Aorta (tissue), 5 donors: ENCODE measurements around the gene KIT. TPM values are rescaled to one million over a fixed set of nuclear protein-coding genes. Genes with fewer than 3 reads are reported as not detected.

Source experiments
- ATAC-seq: fragments of 200-7000 bp; cut with Tn5 transposase; one replicate; pipeline ENCODE4 v1.9.1; 2022; ENCODE audit warnings: moderate library complexity; ENCODE audit not compliant: low FRiP score
- DNase-seq, 2 donors: peaks; one replicate each; pipeline ENCODE4 v3.0.0-alpha.2; 2020
- H3K27ac ChIP-seq, 2 donors: one replicate each; pipeline ENCODE4 v1.5.1; 2013; ENCODE audit warnings: low read length in 2 of 2, mild to moderate bottlenecking in 2 of 2, moderate library complexity in 2 of 2, control low read depth in 1 of 2, inconsistent platforms in 1 of 2, low read depth in 1 of 2
- H3K27me3 ChIP-seq, 2 donors: one replicate each; pipeline ENCODE4 v1.6.1; 2013; ENCODE audit warnings: control low read depth in 1 of 2, low read length in 1 of 2, mild to moderate bottlenecking in 1 of 2, moderate library complexity in 1 of 2; ENCODE audit not compliant: insufficient read depth in 2 of 2, control insufficient read depth in 1 of 2
- H3K36me3 ChIP-seq, 2 donors: one replicate each; pipeline ENCODE4 v1.6.1; 2013; ENCODE audit warnings: control low read depth in 1 of 2, low read length in 1 of 2, mild to moderate bottlenecking in 1 of 2; ENCODE audit not compliant: insufficient read depth in 2 of 2, control insufficient read depth in 1 of 2
- H3K4me1 ChIP-seq, 2 donors: one replicate each; pipeline ENCODE4 v1.6.1; 2013; ENCODE audit warnings: low read length in 2 of 2, control low read depth in 1 of 2, mild to moderate bottlenecking in 1 of 2, moderate library complexity in 1 of 2; ENCODE audit not compliant: insufficient read depth in 2 of 2, control insufficient read depth in 1 of 2
- H3K4me3 ChIP-seq, 2 donors: one replicate each; pipeline ENCODE4 v1.5.1; 2013; ENCODE audit warnings: low read length in 2 of 2, control low read depth in 1 of 2, mild to moderate bottlenecking in 1 of 2
- H3K9me3 ChIP-seq: one replicate; pipeline ENCODE4 v1.6.1; 2013; ENCODE audit warnings: mild to moderate bottlenecking, low read length; ENCODE audit not compliant: control insufficient read depth
- WGBS, 2 donors: extraction: QIAGEN DNeasy Blood & Tissue Kit; methylation state at CpG; one replicate each; pipeline ENCODE4 v1.1.7; 2013; 5-methylcytosine and 5-hydroxymethylcytosine counted together
- intact Hi-C, 2 donors: fragments of 100-400 bp; cut with DNase I; formaldehyde crosslinking; loops; one replicate each; pipeline versions ENCODE4 v1.14.2 to v1.15.0; 2022
- polyA plus RNA-seq, 2 donors: library from polyadenylated mRNA; stranded (reverse); fragments of 200-250 nt; gene quantifications; one replicate each; pipeline ENCODE4 v1.2.3, GENCODE V29; 2013
- total RNA-seq, 2 donors: library from RNA; stranded (reverse); fragmentation: NEBNext Ultra II Directional; extraction: Animal tissue kit (Norgen Biotek cat#: 25700); gene quantifications; one replicate each; pipeline ENCODE4 v1.2.1, GENCODE V29; 2021
- donor health status: healthy with polysubstance abuse.
- donor health status: Bipolar disorder and iron deficiency.
- donor health status: DM: no; HTN: no; CAD: no.
- donor health status: DM: no; HTN: no; CAD: no.
- donor health status: DM: yes; HTN: yes; CAD: no.

KIT gene
- total and polyA plus RNA-seq, 4 donors: 0.56 to 18.7 (median 5.3) TPM

GRCh38 chr4:54719378-54719777, 61.6 kb downstream of the KIT start:
- WGBS, 2 donors: 79 to 85% methylated on average over 3 of the region's 3 CpGs
- ATAC-seq (no peak), DNase-seq (no peak)
- no peak overlapping the region for H3K27ac ChIP-seq
- H3K36me3 ChIP-seq: no peaks in the 10 kb centered on the region
- intact Hi-C loops: no loop called here
- H3K27me3 ChIP-seq: no peaks in the 10 kb centered on the region
- no peaks in the 10 kb centered on the region for H3K9me3 ChIP-seq
- H3K4me3 ChIP-seq: no peak overlapping the region
- no peaks in the 10 kb centered on the region for H3K4me1 ChIP-seq

DNA sequence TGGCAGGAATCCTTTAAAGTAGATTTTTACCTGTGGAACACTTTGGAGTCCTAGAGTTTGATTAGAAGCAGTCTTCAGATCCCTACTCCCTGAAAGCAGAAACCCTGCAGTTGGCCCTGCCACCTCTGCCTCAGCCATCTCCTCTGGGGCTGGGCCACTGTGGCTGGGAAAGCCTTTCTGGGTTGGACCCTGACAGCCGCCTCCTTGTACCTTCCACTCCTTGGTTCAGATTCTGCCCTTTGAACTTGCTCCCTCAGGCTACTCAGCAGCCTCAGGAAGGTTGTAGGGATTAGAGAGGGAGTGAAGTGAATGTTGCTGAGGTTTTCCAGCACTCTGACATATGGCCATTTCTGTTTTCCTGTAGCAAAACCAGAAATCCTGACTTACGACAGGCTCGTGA, 65.5 kb downstream of the KIT start:
- Histone ChIP-seq H3K9me3 (no peaks in the 10 kb centered on the region), H3K4me1 (no peaks in the 10 kb centered on the region), H3K27ac (no peak overlapping the region), H3K36me3 (no peaks in the 10 kb centered on the region), H3K27me3 (no peaks in the 10 kb centered on the region), H3K4me3 (no peak overlapping the region)
- 59 to 63% methylated on average over 3 of the region's 3 CpGs for WGBS, 2 donors
- ATAC-seq: no peak
- intact Hi-C loops: no loop called here
- DNase-seq: no peak

DNA sequence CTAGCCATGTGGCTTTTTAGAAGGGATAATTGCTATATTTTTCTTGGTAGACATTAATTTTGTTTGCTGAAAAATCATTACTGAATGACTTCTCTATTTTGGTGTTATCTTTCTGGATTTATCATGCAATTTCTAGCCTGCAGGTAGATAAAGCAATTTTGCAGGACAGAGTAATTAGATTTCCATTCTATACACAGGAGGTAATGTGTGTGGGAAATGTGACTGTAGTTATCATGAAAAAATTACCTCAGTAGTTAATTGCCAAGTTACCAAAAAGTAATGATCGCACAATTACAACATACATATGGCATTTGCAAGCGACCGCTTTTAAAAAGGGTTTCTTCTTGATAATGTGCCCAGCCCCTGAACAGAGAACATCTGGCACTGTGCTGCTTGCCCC, 66.1 kb downstream of the KIT start:
- Histone ChIP-seq H3K9me3 (no peaks in the 10 kb centered on the region), H3K4me1 (no peaks in the 10 kb centered on the region), H3K36me3 (no peaks in the 10 kb centered on the region), H3K27me3 (no peaks in the 10 kb centered on the region), H3K27ac (no peak overlapping the region), H3K4me3 (no peak overlapping the region)
- ATAC-seq: no peak
- intact Hi-C loops: no loop called here
- no peak for DNase-seq
- 87 to 93% methylated on average over 3 of the region's 3 CpGs for WGBS, 2 donors

DNA sequence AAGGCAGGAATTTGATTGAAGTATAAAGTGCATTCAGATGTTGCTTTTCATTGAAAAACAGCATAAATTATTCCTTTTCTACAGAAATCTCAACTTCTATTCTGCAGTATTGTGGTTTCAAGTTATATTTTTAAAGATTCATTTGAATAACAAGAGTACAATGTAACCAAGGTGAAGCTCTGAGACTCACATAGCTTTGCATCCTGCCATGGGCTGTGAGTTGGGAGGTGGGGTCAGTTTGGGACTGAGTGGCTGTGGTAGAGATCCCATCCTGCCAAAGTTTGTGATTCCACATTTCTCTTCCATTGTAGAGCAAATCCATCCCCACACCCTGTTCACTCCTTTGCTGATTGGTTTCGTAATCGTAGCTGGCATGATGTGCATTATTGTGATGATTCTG, 69.2 kb downstream of the KIT start:
- Histone ChIP-seq H3K4me3 (no peak overlapping the region), H3K9me3 (no peaks in the 10 kb centered on the region), H3K4me1 (no peaks in the 10 kb centered on the region), H3K36me3 (no peaks in the 10 kb centered on the region), H3K27me3 (no peaks in the 10 kb centered on the region), H3K27ac (no peak overlapping the region)
- 93 to 98% methylated on average over 2 of the region's 2 CpGs for WGBS, 2 donors
- intact Hi-C loops: no loop called here
- ATAC-seq (no peak), DNase-seq (no peak)

GRCh38 chr4:54727346-54727745, 69.6 kb downstream of the KIT start:
- Histone ChIP-seq H3K4me1 (no peaks in the 10 kb centered on the region), H3K27me3 (no peaks in the 10 kb centered on the region), H3K36me3 (no peaks in the 10 kb centered on the region), H3K9me3 (no peaks in the 10 kb centered on the region), H3K27ac (no peak overlapping the region), H3K4me3 (no peak overlapping the region)
- DNase-seq (no peak), ATAC-seq (no peak)
- WGBS, 2 donors: 64 to 90% methylated on average over 2 of the region's 2 CpGs
- intact Hi-C loops: no loop called here

DNA sequence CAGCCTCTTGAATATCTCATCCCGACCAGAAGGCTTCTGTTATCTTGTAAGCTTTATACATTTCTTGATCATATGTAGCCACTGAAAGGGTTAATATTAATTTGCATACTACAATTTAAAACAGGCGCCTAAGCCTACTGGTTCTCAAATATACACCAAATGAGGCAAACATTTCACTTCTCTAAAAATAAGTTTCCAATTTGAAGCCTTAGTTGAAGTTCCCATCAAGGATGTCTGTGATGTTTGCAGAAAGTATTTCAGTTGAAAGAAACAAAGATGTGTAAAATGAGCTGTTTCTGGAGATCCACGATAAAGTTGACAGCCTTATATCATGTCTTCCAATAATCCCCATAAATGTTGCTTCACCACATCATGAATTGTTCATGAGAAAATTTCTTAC, 70.6 kb downstream of the KIT start:
- WGBS, 2 donors: 84 to 87% methylated on average over 3 of the region's 3 CpGs
- Histone ChIP-seq H3K27ac (no peak overlapping the region), H3K36me3 (no peaks in the 10 kb centered on the region), H3K27me3 (no peaks in the 10 kb centered on the region), H3K4me3 (no peak overlapping the region), H3K9me3 (no peaks in the 10 kb centered on the region), H3K4me1 (no peaks in the 10 kb centered on the region)
- DNase-seq (no peak), ATAC-seq (no peak)
- intact Hi-C loops: no loop called here

GRCh38 chr4:54729256-54729655, 71.5 kb downstream of the KIT start:
- Histone ChIP-seq H3K9me3 (no peaks in the 10 kb centered on the region), H3K4me3 (no peak overlapping the region), H3K27ac (no peak overlapping the region), H3K27me3 (no peaks in the 10 kb centered on the region), H3K4me1 (no peaks in the 10 kb centered on the region), H3K36me3 (no peaks in the 10 kb centered on the region)
- intact Hi-C loops: no loop called here
- DNase-seq (no peak), ATAC-seq (no peak)
- 74 to 88% methylated on average over 1 of the region's 1 CpG for WGBS, 2 donors

- no peak overlapping the region for H3K4me3 ChIP-seq
- 95% methylated on average over 3 of the region's 3 CpGs for WGBS, 2 donors
- intact Hi-C loops: no loop called here
These were observed 72.8 kb downstream of the KIT start for GRCh38 chr4:54730581-54730980.

GRCh38 chr4:54731552-54731951, 73.8 kb downstream of the KIT start:
- ATAC-seq (no peak), DNase-seq (no peak)
- Histone ChIP-seq H3K4me3 (no peak overlapping the region), H3K27me3 (no peaks in the 10 kb centered on the region), H3K9me3 (no peaks in the 10 kb centered on the region), H3K27ac (no peak overlapping the region), H3K36me3 (no peaks in the 10 kb centered on the region), H3K4me1 (no peaks in the 10 kb centered on the region)
- intact Hi-C loops: no loop called here
- 95 to 96% methylated on average over 3 of the region's 3 CpGs for WGBS, 2 donors

More at GRCh38 chr4:54730581-54730980, 72.8 kb downstream of the KIT start:
- no peaks in the 10 kb centered on the region for H3K27me3 ChIP-seq
- H3K4me1 ChIP-seq: no peaks in the 10 kb centered on the region
- no peaks in the 10 kb centered on the region for H3K9me3 ChIP-seq
- no peak overlapping the region for H3K27ac ChIP-seq
- DNase-seq (no peak), ATAC-seq (no peak)
- H3K36me3 ChIP-seq: no peaks in the 10 kb centered on the region
